GM20000 (cell line): ENCODE data around the gene HSPA4.
"Not testable (repeated sequence)": the region's sequence is repeated elsewhere in the genome, so short reads cannot be mapped to it uniquely, and the experiment has no call there.

Source experiments
- DNase-seq: peaks from one replicate; pipeline ENCODE4 v3.0.0; 2012; ENCODE audit warnings: low spot score
- TF ChIP-seq, protein P1 (sequence below): IDR thresholded peaks from 2 replicates; pipeline ENCODE4 v1.5.1; 2012; ENCODE audit warnings: mild to moderate bottlenecking, control low read depth; ENCODE audit errors: extremely low read depth, missing control alignments

Gene HSPA4

DNA sequence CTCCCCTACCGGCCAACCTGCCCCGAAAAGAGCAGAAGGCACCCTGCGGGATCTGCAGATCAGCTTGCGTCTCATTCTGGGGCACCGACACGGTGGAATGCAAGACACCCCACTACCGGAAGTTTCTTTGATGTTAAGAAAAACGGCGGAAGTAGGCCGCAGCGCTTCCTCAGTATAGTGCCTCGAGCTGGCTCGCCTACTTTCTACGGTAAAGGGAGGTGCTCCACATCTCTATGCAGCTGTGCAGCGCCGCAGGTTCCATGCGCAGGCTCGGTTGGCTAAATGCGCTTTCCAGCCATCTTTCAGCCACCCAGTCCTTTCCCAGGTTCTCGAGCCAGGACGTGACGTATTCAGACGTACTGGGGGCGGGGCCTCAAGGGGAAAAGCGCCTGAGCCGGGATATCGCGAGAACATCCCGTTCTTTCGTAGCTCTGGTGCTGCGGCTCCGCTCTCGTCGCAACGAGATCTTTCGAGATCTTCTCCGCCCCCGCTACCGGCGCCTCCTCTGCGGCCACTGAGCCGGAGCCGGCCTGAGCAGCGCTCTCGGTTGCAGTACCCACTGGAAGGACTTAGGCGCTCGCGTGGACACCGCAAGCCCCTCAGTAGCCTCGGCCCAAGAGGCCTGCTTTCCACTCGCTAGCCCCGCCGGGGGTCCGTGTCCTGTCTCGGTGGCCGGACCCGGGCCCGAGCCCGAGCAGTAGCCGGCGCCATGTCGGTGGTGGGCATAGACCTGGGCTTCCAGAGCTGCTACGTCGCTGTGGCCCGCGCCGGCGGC lies at the start of gene HSPA4:
HSPA4 (plus strand) TSS at position 472 of the 775 bp plus-strand sequence; CDS start at position 710, 238 bp downstream.
- DNase-seq, result peak; percentile 98
- TF ChIP-seq, protein P1, sequence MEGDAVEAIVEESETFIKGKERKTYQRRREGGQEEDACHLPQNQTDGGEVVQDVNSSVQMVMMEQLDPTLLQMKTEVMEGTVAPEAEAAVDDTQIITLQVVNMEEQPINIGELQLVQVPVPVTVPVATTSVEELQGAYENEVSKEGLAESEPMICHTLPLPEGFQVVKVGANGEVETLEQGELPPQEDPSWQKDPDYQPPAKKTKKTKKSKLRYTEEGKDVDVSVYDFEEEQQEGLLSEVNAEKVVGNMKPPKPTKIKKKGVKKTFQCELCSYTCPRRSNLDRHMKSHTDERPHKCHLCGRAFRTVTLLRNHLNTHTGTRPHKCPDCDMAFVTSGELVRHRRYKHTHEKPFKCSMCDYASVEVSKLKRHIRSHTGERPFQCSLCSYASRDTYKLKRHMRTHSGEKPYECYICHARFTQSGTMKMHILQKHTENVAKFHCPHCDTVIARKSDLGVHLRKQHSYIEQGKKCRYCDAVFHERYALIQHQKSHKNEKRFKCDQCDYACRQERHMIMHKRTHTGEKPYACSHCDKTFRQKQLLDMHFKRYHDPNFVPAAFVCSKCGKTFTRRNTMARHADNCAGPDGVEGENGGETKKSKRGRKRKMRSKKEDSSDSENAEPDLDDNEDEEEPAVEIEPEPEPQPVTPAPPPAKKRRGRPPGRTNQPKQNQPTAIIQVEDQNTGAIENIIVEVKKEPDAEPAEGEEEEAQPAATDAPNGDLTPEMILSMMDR, result no peak

DNA sequence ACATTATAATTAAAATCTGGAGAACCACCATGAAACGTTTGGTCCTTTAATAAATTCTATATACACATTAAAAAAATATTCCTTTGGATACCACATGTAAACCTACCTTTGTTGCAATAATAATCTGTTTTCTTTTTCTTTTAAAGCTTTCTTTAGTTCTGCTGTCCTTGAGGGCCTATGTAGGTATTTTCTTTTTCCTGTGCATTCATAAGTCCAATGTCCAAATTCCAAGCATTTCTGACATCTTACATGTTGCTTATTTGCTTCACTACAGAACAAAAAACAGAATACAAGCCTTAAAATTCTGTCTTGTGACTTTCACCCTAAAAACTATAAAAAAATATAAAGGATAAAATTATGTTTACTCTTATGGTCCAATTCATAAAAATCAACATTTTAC lies 45.2 kb upstream of the HSPA4 start:
- TF ChIP-seq, protein P1, result no peak

DNA sequence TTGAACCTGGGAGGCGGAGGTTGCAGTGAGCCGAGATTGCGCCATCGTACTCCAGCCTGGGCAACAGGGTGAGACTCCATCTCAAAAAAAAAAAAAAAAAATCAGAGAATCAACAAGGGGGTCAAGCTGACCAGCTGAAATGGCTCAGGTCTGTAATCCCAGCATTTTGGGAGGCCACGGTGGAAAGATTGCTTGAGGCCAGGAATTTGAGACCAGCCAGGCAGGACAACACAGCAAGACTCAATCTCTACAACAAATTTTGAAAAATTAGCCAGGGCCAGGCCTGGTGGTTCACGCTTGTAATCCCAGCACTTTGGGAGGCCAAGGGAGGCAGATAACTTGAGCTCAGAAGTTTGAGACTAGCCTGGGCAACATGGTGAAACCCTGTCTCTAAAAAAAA lies 43.4 kb upstream of the HSPA4 start:
- DNase-seq, result not testable (repeated sequence)

More for the DNA sequence above, 45.2 kb upstream of the HSPA4 start:
- DNase-seq, result no peak

DNA sequence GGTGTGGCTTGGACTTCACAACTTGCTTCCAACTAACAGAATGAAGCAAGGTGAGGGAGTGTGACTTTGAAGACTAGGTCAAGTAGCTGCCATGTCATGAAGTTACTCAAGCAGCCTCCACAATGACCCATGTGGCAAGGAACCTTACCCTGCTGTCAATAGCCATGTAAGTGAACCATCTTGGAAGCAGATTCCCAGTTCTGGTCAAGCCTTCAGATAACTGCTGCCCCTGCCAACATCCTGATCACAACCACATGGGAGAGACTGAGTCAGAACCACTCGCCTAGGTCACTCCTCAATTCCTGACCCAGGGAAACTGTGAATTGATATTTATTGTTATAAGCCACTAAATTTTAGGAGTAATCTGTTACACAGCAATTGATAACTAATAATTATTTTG lies 36.3 kb upstream of the HSPA4 start:
- TF ChIP-seq, protein P1, result no peak
- DNase-seq, result no peak

DNA sequence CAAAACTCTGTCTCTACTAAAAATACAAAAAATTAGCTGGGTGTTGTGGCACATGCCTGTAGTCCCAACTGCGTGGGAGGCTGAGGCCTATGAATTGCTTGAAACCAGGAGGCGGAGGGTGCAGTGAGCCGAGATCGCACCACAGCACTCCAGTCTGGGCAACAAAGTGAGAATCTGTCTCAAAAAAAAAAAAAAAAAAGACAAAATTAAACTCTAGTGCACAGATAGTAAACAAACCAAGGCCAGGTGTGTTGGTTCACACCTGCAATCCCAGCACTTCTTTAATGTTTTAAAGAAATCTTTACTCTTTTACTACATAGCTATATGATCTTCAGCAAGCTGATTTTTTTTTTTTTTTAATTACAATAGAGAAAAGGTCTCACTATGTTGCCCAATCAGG lies 33.8 kb upstream of the HSPA4 start:
- TF ChIP-seq, protein P1, result no peak
- no peak for DNase-seq

DNA sequence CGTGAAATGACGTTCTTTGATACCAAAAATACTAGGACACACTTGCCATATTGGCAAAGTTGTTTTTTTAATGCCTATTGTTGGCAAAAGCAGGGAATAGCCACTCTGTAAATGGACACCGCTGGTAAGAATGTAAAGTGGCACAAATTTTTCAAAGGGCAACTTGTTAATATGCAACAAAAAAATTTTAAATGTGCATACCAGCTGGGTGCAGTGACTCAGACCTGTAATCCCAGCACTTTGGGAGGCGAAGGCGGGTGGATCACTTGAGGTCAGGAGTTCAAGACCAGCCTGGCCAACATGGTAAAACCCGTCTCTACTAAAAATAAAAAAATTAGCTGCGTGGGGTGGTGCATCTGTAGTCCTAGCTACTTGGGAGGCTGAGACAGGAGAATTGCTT lies 32.3 kb upstream of the HSPA4 start:
- not testable (repeated sequence) for DNase-seq

DNA sequence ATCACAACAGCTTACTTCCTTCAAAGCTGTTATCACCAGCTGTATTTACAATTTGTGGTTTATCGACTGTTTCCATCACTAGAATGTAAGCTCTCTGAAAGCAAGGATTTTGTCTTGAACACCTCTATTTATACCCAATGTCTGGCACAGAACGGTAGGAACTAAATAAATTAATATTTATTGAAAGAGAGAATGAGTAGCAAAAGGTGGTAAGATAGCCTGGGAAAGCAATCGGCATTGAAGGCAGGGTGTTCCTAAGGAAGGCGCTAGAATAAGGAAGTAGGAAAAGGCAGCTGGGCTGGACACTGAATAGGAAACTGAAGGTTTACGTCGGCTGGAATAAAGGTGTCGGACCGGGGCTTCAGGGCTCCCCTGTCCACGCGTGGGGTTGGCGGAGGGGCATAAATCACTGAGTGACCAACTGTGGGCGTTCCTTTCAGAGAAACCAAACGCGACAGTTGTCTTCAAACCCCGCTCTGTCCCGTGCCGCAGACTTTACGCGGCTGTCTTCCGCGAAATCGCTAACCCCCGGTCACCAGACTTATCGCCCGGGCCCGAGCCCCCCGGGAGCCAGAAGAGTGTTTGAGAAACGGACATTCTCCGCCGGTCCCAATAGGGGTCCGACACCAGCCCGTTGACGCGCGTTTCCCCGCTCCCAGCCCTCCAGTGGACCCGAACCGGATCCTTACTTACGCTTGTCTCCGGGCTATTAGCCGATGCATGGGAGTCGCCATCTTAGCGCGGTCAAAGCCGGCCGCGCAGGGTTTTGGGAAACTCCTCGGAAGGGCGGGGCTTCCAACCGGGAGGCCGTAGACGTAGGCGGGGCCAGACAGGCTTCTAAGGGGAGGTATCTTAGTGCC lies 25.8 kb upstream of the HSPA4 start, which contains the start of gene ZCCHC10:
ZCCHC10 (minus strand) TSS at position 746 of the 860 bp plus-strand sequence; CDS start at position 734, 12 bp downstream.
- TF ChIP-seq, protein P1, result no peak
- peak; percentile 89 for DNase-seq

DNA sequence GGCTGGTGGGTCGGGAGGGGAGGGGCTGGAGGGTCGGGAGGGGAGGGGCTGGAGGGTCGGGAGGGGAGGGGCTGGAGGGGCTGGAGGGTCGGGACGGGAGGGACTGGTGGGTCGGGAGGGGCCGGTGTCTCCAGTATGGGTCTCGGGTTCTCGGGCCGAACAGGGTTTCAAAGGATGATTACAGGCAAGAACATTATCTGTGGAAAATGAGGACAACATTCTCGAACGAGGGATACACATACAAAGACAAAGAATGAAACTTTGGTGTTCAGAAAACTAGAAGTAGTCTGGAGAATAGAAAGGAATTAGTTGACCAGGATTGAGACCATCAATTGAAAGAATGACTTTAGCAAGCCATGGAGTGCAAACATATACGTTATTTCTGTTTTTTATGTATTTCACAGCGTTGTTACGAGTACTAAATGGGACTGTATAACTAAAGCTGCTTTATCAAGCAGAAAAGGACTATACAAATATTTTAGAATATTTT lies 25.1 kb upstream of the HSPA4 start:
- DNase-seq, result no peak
- TF ChIP-seq, protein P1, result no peak
